CD8-positive, alpha-beta memory T cell (primary cell): ENCODE measurements around the gene NTRK2. TPM values are rescaled to one million over a fixed set of nuclear protein-coding genes. Genes with fewer than 3 reads are reported as not detected.

Experiments used
- CTCF ChIA-PET: fragments of 350-600 bp; sonication (Branson Sonifier 250); formaldehyde crosslinking; loops from one replicate; lab custom pipeline; 2021; ENCODE audit warnings: antibody characterized with exemption; lab: Charles Lee
- POLR2A ChIA-PET: fragments of 350-600 bp; sonication (Branson Sonifier 250); formaldehyde crosslinking; loops from one replicate; lab custom pipeline; 2021; ENCODE audit warnings: antibody characterized with exemption; lab: Charles Lee
- DNase-seq, 5 donors: peaks; one replicate each; pipeline versions ENCODE4 v3.0.0 to v3.0.0-alpha.2; 2020 to 2022; ENCODE audit warnings: mixed read lengths in 1 of 5
- H3K27ac ChIP-seq: one replicate; pipeline ENCODE4 v1.7.0; 2013; ENCODE audit warnings: low read depth, mild to moderate bottlenecking, low read length, moderate library complexity
- H3K27me3 ChIP-seq: 2 replicates; pipeline ENCODE4 v1.7.0; 2013; ENCODE audit warnings: low read length, mild to moderate bottlenecking; ENCODE audit not compliant: insufficient read depth, poor library complexity, severe bottlenecking
- H3K36me3 ChIP-seq: 2 replicates; pipeline ENCODE4 v1.7.0; 2013; ENCODE audit warnings: mild to moderate bottlenecking, low read length, moderate library complexity; ENCODE audit not compliant: insufficient read depth
- H3K4me1 ChIP-seq: 2 replicates; pipeline ENCODE4 v1.7.0; 2013; ENCODE audit warnings: mild to moderate bottlenecking, low read length, moderate library complexity; ENCODE audit not compliant: insufficient read depth
- H3K4me3 ChIP-seq: 2 replicates; pipeline ENCODE4 v1.7.0; 2013; ENCODE audit warnings: mild to moderate bottlenecking, low read length
- H3K9me3 ChIP-seq: 2 replicates; pipeline ENCODE4 v1.7.0; 2013; ENCODE audit warnings: mild to moderate bottlenecking, low read length
- H3K27ac Mint-ChIP-seq, 8 donors: one replicate each; pipeline ENCODE4 v1.8.0; 2020 to 2021; ENCODE audit warnings: mixed read lengths in 8 of 8, mild to moderate bottlenecking in 6 of 8, inconsistent platforms in 3 of 8, moderate library complexity in 3 of 8
- H3K27me3 Mint-ChIP-seq, 2 donors: one replicate each; pipeline ENCODE4 v1.8.0; 2020 to 2021; ENCODE audit warnings: mixed read lengths in 2 of 2, mild to moderate bottlenecking in 1 of 2, moderate library complexity in 1 of 2
- H3K36me3 Mint-ChIP-seq, 3 donors: one replicate each; pipeline ENCODE4 v1.8.0; 2020 to 2021; ENCODE audit warnings: mixed read lengths in 3 of 3, inconsistent platforms in 1 of 3, mild to moderate bottlenecking in 1 of 3
- H3K4me1 Mint-ChIP-seq, 3 donors: one replicate each; pipeline ENCODE4 v1.8.0; 2020 to 2021; ENCODE audit warnings: mixed read lengths in 3 of 3, inconsistent platforms in 1 of 3, mild to moderate bottlenecking in 1 of 3
- H3K4me3 Mint-ChIP-seq, 7 donors: one replicate each; pipeline ENCODE4 v1.8.0; 2020 to 2021; ENCODE audit warnings: mixed read lengths in 7 of 7, mild to moderate bottlenecking in 6 of 7, moderate library complexity in 4 of 7, inconsistent platforms in 2 of 7
- H3K9me3 Mint-ChIP-seq, 5 donors: one replicate each; pipeline ENCODE4 v1.8.0; 2020 to 2022; ENCODE audit warnings: mixed read lengths in 5 of 5, mild to moderate bottlenecking in 3 of 5, moderate library complexity in 2 of 5, inconsistent platforms in 1 of 5
- polyA plus RNA-seq: library from polyadenylated mRNA; unstranded; fragments of 300-500 nt; fragmentation: Illumina TruSeq; gene quantifications from one replicate; pipeline ENCODE4 v1.2.3, GENCODE V29; 2021
- total RNA-seq, 2 experiments: library from RNA; stranded (reverse); gene quantifications; one replicate each; pipeline ENCODE4 v1.2.3, GENCODE V29; 2021

The NTRK2 gene
- total and polyA plus RNA-seq, 3 experiments from 2014 or later, result 0.26 to 0.38 TPM; not detected in 1

DNA sequence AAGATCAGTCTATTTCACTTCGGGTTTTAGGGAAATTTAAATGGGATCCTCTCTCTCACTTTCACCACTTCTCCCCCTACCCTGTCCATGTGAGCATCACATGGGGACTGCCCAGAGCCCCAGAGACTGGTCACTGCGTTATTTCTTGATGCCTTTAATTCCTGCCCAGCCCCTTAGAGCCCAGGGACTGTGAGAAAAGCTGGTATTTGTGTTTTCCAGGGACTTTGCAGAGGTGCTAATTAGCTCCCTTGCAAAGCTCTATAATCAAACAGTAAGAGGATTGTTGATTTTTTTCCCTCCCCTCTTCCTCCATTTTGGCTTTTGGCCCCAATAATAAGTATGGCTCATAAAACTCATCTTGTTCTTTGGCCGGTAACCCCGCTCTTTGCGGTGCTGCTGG, 35.6 kb downstream of the NTRK2 start:
- ChIA-PET CTCF (no interaction called here), POLR2A (no interaction called here)
- no peaks in the 10 kb centered on the region for H3K36me3 Mint-ChIP-seq
- Histone ChIP-seq H3K36me3 (no peaks in the 10 kb centered on the region), H3K27ac (no peak overlapping the region), H3K27me3 (no peaks in the 10 kb centered on the region), H3K9me3 (no peaks in the 10 kb centered on the region), H3K4me3 (no peak overlapping the region), H3K4me1 (no peaks in the 10 kb centered on the region)
- peaks cover 0 to 4% of the 10 kb centered on the region in 2 donors for H3K27me3 Mint-ChIP-seq
- no peak for DNase-seq
- H3K9me3 Mint-ChIP-seq, result peaks cover 0 to 2% (median 0%) of the 10 kb centered on the region in 5 donors
- no peak overlapping the region for H3K27ac Mint-ChIP-seq
- H3K4me3 Mint-ChIP-seq, result no peak overlapping the region
- H3K4me1 Mint-ChIP-seq, result peaks cover 5 to 11% (median 9%) of the 10 kb centered on the region in 3 donors

DNA sequence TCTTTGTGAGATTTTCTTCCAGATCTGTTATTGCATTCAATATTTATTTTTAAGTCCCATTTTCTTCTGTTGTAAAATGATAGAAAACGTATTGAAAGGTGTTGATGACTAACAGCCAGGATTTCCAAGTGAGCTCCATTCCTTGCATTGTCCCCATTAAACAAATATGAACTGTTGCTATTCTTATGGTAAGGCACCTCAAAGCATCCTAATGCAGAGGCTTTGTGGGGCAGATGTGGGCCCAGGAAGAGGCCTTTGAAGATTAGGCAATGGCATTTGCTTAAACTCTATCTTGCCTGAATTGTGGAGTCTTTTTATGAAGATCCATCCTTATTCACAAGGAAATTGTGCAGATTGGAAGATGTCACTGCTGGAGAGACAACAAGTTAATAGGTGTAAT, 38.9 kb downstream of the NTRK2 start:
- DNase-seq, result no peak
- H3K4me3 ChIP-seq, result no peak overlapping the region
- POLR2A ChIA-PET, result no interaction called here
- no peaks in the 10 kb centered on the region for H3K4me1 ChIP-seq
- Mint-ChIP-seq H3K27me3 (peaks cover 0 to 4% of the 10 kb centered on the region in 2 donors), H3K27ac (no peak overlapping the region), H3K9me3 (peaks cover 0 to 2% (median 0%) of the 10 kb centered on the region in 5 donors), H3K4me1 (peaks cover 8 to 14% (median 12%) of the 10 kb centered on the region in 3 donors), H3K36me3 (no peaks in the 10 kb centered on the region), H3K4me3 (no peak overlapping the region)
- H3K27me3 ChIP-seq, result no peaks in the 10 kb centered on the region
- no peaks in the 10 kb centered on the region for H3K9me3 ChIP-seq
- CTCF ChIA-PET, result no interaction called here
- H3K27ac ChIP-seq, result no peak overlapping the region
- H3K36me3 ChIP-seq, result no peaks in the 10 kb centered on the region

DNA sequence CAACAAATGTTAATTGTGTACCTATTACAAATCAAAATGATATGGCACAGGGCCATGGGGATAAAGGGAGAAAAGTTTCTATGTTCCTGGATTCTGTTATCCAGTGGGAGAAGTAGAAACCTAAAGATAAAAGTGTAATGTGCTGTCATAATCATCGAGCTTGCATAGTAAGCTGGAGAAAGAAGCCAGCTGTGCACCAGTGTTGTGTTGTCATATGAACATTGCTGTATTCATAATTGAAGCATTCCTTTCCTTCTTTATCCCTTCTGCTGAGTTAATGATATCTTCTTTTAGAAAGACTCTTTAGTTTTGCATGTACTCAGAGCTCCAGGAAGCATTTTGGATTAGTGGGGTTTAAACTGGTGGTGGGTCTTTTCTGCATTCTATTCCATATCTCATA, 39.5 kb downstream of the NTRK2 start:
- H3K9me3 ChIP-seq, result no peaks in the 10 kb centered on the region
- Mint-ChIP-seq H3K4me1 (peaks cover 8 to 14% (median 12%) of the 10 kb centered on the region in 3 donors), H3K36me3 (no peaks in the 10 kb centered on the region), H3K27ac (peak overlapping the region in 1 of 8 donors; percentile 28), H3K9me3 (peaks cover 0 to 2% (median 0%) of the 10 kb centered on the region in 5 donors), H3K4me3 (no peak overlapping the region), H3K27me3 (peaks cover 0 to 4% of the 10 kb centered on the region in 2 donors)
- no peaks in the 10 kb centered on the region for H3K36me3 ChIP-seq
- DNase-seq, result no peak
- H3K27me3 ChIP-seq, result no peaks in the 10 kb centered on the region
- H3K4me3 ChIP-seq, result no peak overlapping the region
- ChIA-PET POLR2A (no interaction called here), CTCF (no interaction called here)
- H3K27ac ChIP-seq, result no peak overlapping the region
- no peaks in the 10 kb centered on the region for H3K4me1 ChIP-seq

DNA sequence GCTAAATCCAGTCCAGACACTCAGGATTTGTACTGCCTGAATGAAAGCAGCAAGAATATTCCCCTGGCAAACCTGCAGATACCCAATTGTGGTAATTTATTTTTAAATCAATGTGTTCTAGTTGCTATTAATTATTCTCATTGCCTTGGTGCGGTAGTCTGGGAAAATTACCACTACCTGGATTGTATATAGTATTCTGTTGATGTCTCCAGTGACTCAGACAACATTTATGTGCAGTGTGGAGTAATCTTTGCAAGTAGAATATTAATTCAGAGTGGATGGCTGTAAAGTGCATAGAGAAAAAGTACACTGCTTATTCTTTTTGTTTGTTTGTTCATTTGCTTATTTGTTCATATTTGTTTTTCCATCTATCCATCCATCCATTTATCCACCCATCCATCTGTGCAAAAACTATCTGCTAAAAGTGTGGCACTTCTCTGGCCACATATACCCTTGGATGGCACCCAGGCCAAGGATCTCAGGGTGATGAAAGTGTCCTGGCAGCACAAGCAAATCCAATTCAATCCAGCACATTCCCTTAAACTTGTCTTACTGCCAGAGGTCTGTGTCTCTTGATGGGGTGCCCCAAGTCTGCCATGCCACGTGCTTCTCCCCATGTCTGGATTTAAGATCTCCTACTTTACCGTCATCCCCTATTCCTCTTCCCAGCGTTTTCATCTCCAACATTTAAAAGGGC, 41.3 kb downstream of the NTRK2 start:
- Mint-ChIP-seq H3K4me3 (no peak overlapping the region), H3K27me3 (peaks cover 0 to 4% of the 10 kb centered on the region in 2 donors), H3K36me3 (no peaks in the 10 kb centered on the region), H3K9me3 (peaks cover 0 to 2% (median 0%) of the 10 kb centered on the region in 5 donors), H3K27ac (peak overlapping the region in 1 of 8 donors; percentile 33), H3K4me1 (peaks cover 8 to 14% (median 12%) of the 10 kb centered on the region in 3 donors)
- CTCF ChIA-PET, result no interaction called here
- Histone ChIP-seq H3K9me3 (no peaks in the 10 kb centered on the region), H3K4me1 (no peaks in the 10 kb centered on the region), H3K36me3 (no peaks in the 10 kb centered on the region), H3K27me3 (no peaks in the 10 kb centered on the region), H3K27ac (no peak overlapping the region), H3K4me3 (no peak overlapping the region)
- POLR2A ChIA-PET, result no interaction called here
- DNase-seq, result no peak

DNA sequence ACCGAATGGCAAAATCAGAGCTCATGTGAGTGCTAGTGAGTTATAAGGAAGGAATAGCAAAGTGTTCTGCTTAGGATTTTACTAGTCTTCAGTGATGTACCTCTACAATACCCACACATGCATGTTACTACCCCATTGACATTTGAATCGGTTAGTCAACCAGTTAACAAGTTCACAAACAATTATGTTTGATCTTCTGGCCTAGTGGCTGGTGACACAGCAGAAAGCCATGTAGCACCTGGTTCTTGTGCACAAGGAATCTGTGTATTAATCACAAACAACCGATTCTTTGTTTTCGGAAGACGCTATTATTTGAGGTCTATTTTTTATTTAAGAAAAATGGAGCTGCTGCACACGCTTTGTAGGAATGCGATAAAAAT, 41.9 kb downstream of the NTRK2 start:
- Histone ChIP-seq H3K4me3 (no peak overlapping the region), H3K36me3 (no peaks in the 10 kb centered on the region), H3K27me3 (no peaks in the 10 kb centered on the region), H3K4me1 (no peaks in the 10 kb centered on the region), H3K9me3 (no peaks in the 10 kb centered on the region), H3K27ac (no peak overlapping the region)
- DNase-seq, result no peak
- Mint-ChIP-seq H3K4me3 (no peak overlapping the region), H3K9me3 (peaks cover 0 to 2% (median 0%) of the 10 kb centered on the region in 5 donors), H3K4me1 (peaks cover 8 to 14% (median 12%) of the 10 kb centered on the region in 3 donors), H3K27me3 (peaks cover 0 to 4% of the 10 kb centered on the region in 2 donors), H3K36me3 (no peaks in the 10 kb centered on the region), H3K27ac (no peak overlapping the region)
- ChIA-PET POLR2A (no interaction called here), CTCF (no interaction called here)

DNA sequence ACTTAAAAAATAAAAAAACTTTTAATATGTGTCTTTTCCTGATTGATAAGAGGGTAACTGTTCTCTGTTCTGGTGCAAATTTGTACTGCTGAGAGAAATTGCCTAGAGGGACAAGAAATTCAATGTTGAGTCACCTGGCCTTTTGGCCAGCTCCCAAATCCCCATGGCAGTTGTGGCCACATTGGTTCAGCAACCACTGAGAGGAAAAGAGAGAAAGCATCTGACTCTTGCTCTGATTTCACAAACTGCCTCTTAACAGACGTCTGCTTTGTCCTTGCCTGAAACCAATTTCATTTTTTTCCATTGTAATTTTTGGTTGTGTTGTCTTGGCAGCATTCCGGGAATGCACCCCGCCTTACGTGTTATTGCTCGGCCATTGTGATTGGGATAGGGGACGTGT, 42.4 kb downstream of the NTRK2 start:
- POLR2A ChIA-PET, result no interaction called here
- H3K4me1 ChIP-seq, result no peaks in the 10 kb centered on the region
- H3K9me3 Mint-ChIP-seq, result peaks cover 0 to 2% (median 0%) of the 10 kb centered on the region in 5 donors
- H3K27ac Mint-ChIP-seq, result no peak overlapping the region
- no peak overlapping the region for H3K4me3 Mint-ChIP-seq
- no peaks in the 10 kb centered on the region for H3K27me3 ChIP-seq
- no peaks in the 10 kb centered on the region for H3K36me3 Mint-ChIP-seq
- CTCF ChIA-PET, result no interaction called here
- DNase-seq, result no peak
- no peak overlapping the region for H3K27ac ChIP-seq
- no peaks in the 10 kb centered on the region for H3K9me3 ChIP-seq
- peaks cover 0 to 7% of the 10 kb centered on the region in 2 donors for H3K27me3 Mint-ChIP-seq
- H3K36me3 ChIP-seq, result no peaks in the 10 kb centered on the region
- no peak overlapping the region for H3K4me3 ChIP-seq
- H3K4me1 Mint-ChIP-seq, result peaks cover 8 to 14% (median 12%) of the 10 kb centered on the region in 3 donors

DNA sequence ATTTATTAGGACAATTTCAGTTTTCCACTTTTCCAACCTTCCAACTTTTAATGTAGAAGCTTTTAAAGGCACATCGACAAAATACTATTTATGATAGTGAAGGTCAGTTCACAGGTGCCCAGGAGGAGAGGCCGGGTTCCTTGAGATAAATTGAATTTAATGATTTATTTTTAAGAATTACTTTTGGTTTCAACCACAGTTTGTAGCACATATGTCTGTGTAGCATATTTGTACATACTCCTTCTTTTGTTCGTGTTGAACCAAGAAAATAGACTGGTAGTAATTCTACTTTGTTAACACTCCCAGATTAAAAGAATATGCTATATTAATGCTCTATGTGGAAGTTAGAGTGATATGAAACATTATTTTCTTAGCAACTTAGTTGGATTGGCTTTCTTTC, 46.7 kb downstream of the NTRK2 start:
- Mint-ChIP-seq H3K9me3 (peaks cover 0 to 7% (median 0%) of the 10 kb centered on the region in 5 donors), H3K27ac (no peak overlapping the region), H3K36me3 (no peaks in the 10 kb centered on the region), H3K4me3 (no peak overlapping the region), H3K27me3 (peaks cover 0 to 3% of the 10 kb centered on the region in 2 donors), H3K4me1 (no peaks in the 10 kb centered on the region)
- no peak overlapping the region for H3K4me3 ChIP-seq
- CTCF ChIA-PET, result no interaction called here
- no peaks in the 10 kb centered on the region for H3K27me3 ChIP-seq
- H3K9me3 ChIP-seq, result no peaks in the 10 kb centered on the region
- POLR2A ChIA-PET, result no interaction called here
- H3K4me1 ChIP-seq, result no peaks in the 10 kb centered on the region
- H3K27ac ChIP-seq, result no peak overlapping the region
- H3K36me3 ChIP-seq, result no peaks in the 10 kb centered on the region
- DNase-seq, result no peak

DNA sequence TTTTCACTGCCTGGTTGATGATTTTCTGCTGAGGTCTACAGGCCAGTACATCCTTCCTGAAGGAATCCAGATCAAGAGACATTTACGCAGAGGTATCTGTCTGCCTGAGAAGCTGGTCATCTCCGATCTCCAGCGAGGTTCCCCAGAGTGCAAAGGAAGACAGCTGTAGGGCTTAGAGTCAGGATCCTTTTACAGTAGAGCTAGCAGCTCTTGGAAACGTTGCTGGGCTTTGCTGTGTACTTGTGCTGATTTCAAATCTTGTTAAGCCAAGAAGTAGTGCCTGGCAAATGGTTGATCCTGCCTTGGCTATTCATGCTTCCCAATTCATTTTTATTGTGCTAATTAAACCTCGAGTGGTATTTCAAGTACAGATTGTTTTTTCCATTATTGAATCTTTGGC, 48.9 kb downstream of the NTRK2 start:
- no peak overlapping the region for H3K4me3 ChIP-seq
- no peaks in the 10 kb centered on the region for H3K9me3 ChIP-seq
- Mint-ChIP-seq H3K4me3 (no peak overlapping the region), H3K27me3 (peaks cover 0 to 3% of the 10 kb centered on the region in 2 donors), H3K9me3 (peaks cover 0 to 7% (median 0%) of the 10 kb centered on the region in 5 donors), H3K36me3 (no peaks in the 10 kb centered on the region), H3K27ac (no peak overlapping the region), H3K4me1 (no peaks in the 10 kb centered on the region)
- no peaks in the 10 kb centered on the region for H3K4me1 ChIP-seq
- no peaks in the 10 kb centered on the region for H3K36me3 ChIP-seq
- DNase-seq, result no peak
- ChIA-PET CTCF (no interaction called here), POLR2A (no interaction called here)
- H3K27me3 ChIP-seq, result no peaks in the 10 kb centered on the region
- H3K27ac ChIP-seq, result no peak overlapping the region
